GM12872 (cell line): ENCODE results near the gene DAO.

Experiments used
- CTCF ChIP-seq: IDR thresholded peaks from 3 replicates; pipeline ENCODE4 v1.5.1; 2011; ENCODE audit warnings: low read depth, mild to moderate bottlenecking, low read length, moderate library complexity; ENCODE audit not compliant: insufficient read depth

Gene DAO

GRCh38 chr12:108930155-108930554 is 50.3 kb downstream of the DAO start:
- no peak for TF ChIP-seq CTCF

GRCh38 chr12:108930756-108931155 is 50.9 kb downstream of the DAO start:
- TF ChIP-seq CTCF, result no peak

GRCh38 chr12:108933949-108934348 is 54.1 kb downstream of the DAO start:
- no peak for TF ChIP-seq CTCF

GRCh38 chr12:108935159-108935763 is 55.4 kb downstream of the DAO start:
- TF ChIP-seq CTCF, result no peak

- no peak for TF ChIP-seq CTCF
Measured at GRCh38 chr12:108938247-108938924, 58.5 kb downstream of the DAO start.

GRCh38 chr12:108939594-108939993 is 59.7 kb downstream of the DAO start:
- no peak for TF ChIP-seq CTCF

- no peak for TF ChIP-seq CTCF
Measured at GRCh38 chr12:108940138-108940537, 60.2 kb downstream of the DAO start.
